ENCODE data around the gene SDHAF4.

DNA sequence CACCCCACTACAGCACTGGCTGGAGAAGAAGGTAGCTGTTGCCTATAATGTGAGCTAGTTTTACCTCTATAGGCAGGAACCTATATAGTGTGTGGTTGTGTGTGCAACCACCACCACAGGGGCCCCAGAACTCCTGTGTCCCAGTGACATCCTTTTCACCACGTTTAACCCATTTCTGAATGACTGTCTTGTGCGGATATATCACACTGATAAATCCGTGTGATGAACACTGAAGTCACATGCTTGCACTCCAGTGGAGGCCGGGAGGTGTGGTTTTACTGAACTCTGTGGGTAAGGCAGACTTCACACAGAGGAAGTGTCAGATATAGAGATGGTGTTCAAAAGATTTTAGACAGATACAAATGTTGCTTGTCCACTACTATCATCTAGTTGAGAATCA, 32.5 kb downstream of the SDHAF4 start:
- TF ChIP-seq, protein P1, sequence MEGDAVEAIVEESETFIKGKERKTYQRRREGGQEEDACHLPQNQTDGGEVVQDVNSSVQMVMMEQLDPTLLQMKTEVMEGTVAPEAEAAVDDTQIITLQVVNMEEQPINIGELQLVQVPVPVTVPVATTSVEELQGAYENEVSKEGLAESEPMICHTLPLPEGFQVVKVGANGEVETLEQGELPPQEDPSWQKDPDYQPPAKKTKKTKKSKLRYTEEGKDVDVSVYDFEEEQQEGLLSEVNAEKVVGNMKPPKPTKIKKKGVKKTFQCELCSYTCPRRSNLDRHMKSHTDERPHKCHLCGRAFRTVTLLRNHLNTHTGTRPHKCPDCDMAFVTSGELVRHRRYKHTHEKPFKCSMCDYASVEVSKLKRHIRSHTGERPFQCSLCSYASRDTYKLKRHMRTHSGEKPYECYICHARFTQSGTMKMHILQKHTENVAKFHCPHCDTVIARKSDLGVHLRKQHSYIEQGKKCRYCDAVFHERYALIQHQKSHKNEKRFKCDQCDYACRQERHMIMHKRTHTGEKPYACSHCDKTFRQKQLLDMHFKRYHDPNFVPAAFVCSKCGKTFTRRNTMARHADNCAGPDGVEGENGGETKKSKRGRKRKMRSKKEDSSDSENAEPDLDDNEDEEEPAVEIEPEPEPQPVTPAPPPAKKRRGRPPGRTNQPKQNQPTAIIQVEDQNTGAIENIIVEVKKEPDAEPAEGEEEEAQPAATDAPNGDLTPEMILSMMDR (IDR thresholded peaks at IDR 0.05; ENCODE audit: poor library complexity), result no peak
- TF ChIP-seq EZH2 (IDR thresholded peaks at IDR 0.05; ENCODE audit: borderline replicate concordance) (no peak), EZH2phosphoT487 (IDR thresholded peaks at IDR 0.05; ENCODE audit: low read depth, severe bottlenecking, unreplicated experiment) (no peak)
